ENCODE data around the gene NAA10. TPM values are rescaled to one million over a fixed set of nuclear protein-coding genes. Genes with fewer than 3 reads are reported as not detected.

Gene NAA10
- total RNA-seq, 4 donors from 2014 or later = 48.0 to 152 (median 73.8) TPM

DNA sequence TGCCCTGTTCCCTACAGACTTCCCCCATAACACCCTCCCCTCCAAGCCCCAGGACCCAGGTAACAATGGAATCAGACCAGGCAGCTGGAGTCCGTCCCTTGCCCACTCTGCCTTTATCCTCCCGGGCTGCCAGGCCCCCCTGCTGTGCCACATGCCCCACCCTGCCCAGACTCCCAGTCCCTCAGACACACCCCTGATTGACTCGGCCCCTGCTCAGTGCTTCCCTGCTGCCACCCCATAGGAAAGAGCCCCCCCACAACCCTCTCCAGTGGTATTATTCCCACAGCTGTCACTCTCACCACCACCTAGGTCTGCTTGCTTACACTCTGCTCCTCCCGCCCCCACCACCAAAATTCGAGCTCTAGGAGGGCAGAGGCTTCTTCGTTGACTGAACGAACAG lies 4.7 kb upstream of the NAA10 start:
- no peaks in the 10 kb centered on the region for H3K36me3 ChIP-seq
- H3K27ac ChIP-seq = no peak overlapping the region
- WGBS, 2 donors = 69 to 78% methylated on average over 3 to 7 of the region's 7 CpGs
- H3K9me3 ChIP-seq = no peaks in the 10 kb centered on the region
- no peak for DNase-seq (ENCODE audit: low spot score in 2 of 2)
- H3K27me3 ChIP-seq = peaks cover 0 to 14% of the 10 kb centered on the region in 2 donors
- peaks cover 0 to 28% (median 6%) of the 10 kb centered on the region in 4 donors for H3K4me1 ChIP-seq
- no peak overlapping the region for H3K4me3 ChIP-seq
- TF ChIP-seq, protein P1, sequence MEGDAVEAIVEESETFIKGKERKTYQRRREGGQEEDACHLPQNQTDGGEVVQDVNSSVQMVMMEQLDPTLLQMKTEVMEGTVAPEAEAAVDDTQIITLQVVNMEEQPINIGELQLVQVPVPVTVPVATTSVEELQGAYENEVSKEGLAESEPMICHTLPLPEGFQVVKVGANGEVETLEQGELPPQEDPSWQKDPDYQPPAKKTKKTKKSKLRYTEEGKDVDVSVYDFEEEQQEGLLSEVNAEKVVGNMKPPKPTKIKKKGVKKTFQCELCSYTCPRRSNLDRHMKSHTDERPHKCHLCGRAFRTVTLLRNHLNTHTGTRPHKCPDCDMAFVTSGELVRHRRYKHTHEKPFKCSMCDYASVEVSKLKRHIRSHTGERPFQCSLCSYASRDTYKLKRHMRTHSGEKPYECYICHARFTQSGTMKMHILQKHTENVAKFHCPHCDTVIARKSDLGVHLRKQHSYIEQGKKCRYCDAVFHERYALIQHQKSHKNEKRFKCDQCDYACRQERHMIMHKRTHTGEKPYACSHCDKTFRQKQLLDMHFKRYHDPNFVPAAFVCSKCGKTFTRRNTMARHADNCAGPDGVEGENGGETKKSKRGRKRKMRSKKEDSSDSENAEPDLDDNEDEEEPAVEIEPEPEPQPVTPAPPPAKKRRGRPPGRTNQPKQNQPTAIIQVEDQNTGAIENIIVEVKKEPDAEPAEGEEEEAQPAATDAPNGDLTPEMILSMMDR (IDR thresholded peaks at IDR 0.05) = no peak
- TF ChIP-seq EP300 (IDR thresholded peaks at IDR 0.05) (no peak), POLR2A (IDR thresholded peaks at IDR 0.05) (no peak)

DNA sequence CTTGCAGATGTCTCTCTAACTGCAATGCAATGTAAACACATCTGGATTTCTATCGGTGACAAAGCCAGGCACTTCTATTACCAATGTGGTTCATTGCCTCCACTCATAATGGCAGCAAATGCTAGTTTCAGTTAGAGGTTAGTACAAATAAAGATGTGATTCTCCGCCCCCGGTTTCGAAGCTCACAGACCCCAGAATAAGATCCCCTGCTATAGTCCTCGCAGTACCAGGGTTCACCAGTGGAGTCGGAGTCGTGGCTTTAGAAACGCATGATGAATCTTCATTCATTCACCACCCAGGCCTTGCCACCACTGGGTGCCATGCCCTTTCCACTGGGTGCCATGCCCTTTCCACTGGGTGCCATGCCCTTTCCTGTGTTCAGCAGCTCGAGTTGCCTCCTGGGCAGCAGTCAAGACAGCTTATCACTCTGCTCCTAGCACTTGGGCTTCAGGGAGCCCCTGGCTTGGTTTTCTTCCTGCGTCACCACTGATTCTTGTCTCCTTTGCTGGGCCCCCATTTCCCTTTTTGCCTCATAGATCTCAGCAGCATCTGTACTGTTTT lies 3.5 kb upstream of the NAA10 start:
- Histone ChIP-seq H3K4me3 (no peak overlapping the region), H3K27ac (no peak overlapping the region), H3K36me3 (no peaks in the 10 kb centered on the region), H3K9me3 (no peaks in the 10 kb centered on the region), H3K4me1 (peaks cover 0 to 32% (median 8%) of the 10 kb centered on the region in 4 donors), H3K27me3 (peaks cover 0 to 14% of the 10 kb centered on the region in 2 donors)
- 67 to 76% methylated on average over 9 to 10 of the region's 10 CpGs for WGBS, 2 donors
- DNase-seq (ENCODE audit: low spot score in 2 of 2) = no peak
- TF ChIP-seq EP300 (IDR thresholded peaks at IDR 0.05) = no peak
- no peak for TF ChIP-seq POLR2A (IDR thresholded peaks at IDR 0.05)
- TF ChIP-seq, protein P1 (IDR thresholded peaks at IDR 0.05) = no peak

DNA sequence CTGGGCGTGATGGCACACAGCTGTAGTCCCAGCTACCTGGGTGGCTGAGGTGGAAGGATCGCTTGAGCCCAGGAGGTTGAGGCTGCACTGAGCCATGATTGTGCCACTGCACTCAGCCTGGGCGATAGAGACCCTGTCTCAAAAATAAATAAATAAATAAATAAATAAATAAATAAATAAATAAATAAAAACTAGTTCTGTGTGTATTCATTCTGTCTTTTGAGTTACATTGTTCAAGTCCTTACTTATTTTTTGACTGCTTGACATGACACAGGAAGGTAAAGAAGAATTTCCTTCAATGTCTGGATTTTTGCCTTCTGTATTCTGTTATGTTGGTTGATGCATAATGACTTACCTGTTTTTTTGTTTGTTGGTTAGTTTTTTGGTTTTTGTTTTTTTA lies 2.2 kb upstream of the NAA10 start:
- no peak for DNase-seq (ENCODE audit: low spot score in 2 of 2)
- Histone ChIP-seq H3K9me3 (no peaks in the 10 kb centered on the region), H3K36me3 (peaks cover 0 to 6% (median 0%) of the 10 kb centered on the region in 3 donors), H3K4me1 (peaks cover 0 to 30% (median 8%) of the 10 kb centered on the region in 4 donors), H3K27ac (no peak overlapping the region), H3K4me3 (no peak overlapping the region), H3K27me3 (peaks cover 0 to 9% of the 10 kb centered on the region in 2 donors)
- WGBS, 2 donors = 88 to 91% methylated on average over 3 of the region's 3 CpGs
- TF ChIP-seq POLR2A (IDR thresholded peaks at IDR 0.05) = no peak
- TF ChIP-seq, protein P1 (IDR thresholded peaks at IDR 0.05) = no peak
- no peak for TF ChIP-seq EP300 (IDR thresholded peaks at IDR 0.05)

DNA sequence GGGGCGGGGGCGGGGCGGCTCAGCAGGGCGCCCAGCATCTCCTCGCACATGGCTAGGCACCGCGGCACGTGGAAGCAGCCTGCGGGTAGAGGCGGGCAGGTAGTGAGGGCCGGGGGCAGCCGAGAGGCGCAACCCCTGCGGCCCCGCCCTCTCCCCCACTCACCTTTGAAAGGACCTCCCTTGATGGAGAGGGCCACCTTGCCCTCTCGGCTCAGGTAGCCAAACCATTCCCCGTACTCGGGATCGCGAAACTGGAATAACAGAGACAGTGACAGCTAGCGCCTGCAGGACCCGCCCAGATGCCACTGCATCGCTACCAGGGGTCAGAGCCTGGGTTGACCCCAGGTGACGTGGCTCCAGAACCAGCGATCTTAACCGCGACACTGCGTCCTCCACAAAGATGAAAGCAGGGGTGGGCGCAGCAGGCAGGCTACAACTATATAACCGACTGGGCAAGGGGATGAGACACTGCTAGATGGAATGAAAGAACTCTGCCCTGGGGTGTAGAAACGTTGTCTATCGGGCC lies 552 bp upstream of the NAA10 start:
- Histone ChIP-seq H3K27ac (peak overlapping the region in 2 of 4 donors; percentile 67 to 68), H3K36me3 (peaks cover 0 to 23% (median 0%) of the 10 kb centered on the region in 3 donors), H3K4me1 (peaks cover 0 to 21% (median 2%) of the 10 kb centered on the region in 4 donors), H3K4me3 (peak overlapping the region; percentile 37 to 77 (median 45)), H3K9me3 (no peaks in the 10 kb centered on the region), H3K27me3 (no peaks in the 10 kb centered on the region)
- TF ChIP-seq POLR2A (IDR thresholded peaks at IDR 0.05) (no peak), EP300 (IDR thresholded peaks at IDR 0.05) (no peak)
- TF ChIP-seq, protein P1 (IDR thresholded peaks at IDR 0.05) = no peak
- no peak for DNase-seq (ENCODE audit: low spot score in 2 of 2)
- 16 to 49% methylated on average over 16 to 18 of the region's 32 CpGs for WGBS, 2 donors

DNA sequence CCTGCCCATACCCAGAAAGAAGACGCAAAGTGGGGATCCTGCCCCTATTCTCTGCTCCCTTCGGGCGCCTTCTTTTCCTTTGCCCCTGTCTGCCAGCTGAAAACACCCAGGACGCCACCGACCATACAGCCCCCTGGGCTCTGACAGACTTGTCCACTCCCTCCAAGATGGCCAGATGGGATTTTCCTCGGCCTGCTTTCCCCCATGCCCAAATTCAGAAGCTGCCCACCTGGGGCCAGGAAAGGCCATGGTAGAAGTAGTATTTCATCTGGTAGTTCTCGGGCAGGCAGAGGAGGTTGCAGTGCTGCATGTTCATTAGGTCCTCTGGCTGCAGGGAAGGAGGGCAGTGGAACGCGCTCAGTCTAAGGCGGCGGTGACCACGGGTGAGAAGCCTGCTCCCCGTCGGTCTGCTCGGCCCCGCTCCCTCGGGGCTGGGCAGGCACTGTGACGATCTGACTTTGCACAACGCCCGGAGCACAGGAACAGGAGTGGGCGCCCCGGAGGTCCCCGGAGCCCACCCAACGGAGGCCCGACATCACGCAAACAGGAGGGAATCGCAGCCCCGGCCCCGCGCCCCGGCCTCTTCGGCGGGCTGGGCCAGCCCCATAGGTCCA lies 582 bp downstream of the NAA10 start:
- Histone ChIP-seq H3K4me3 (peak overlapping the region; percentile 47 to 77 (median 57)), H3K9me3 (no peaks in the 10 kb centered on the region), H3K27ac (peak overlapping the region in 1 of 4 donors; percentile 71), H3K27me3 (no peaks in the 10 kb centered on the region), H3K4me1 (peaks cover 0 to 24% (median 2%) of the 10 kb centered on the region in 4 donors), H3K36me3 (peaks cover 0 to 28% (median 0%) of the 10 kb centered on the region in 3 donors)
- DNase-seq (ENCODE audit: low spot score in 2 of 2) = no peak
- WGBS, 2 donors = 20 to 41% methylated on average over 6 to 13 of the region's 33 CpGs
- TF ChIP-seq EP300 (IDR thresholded peaks at IDR 0.05) (no peak), POLR2A (IDR thresholded peaks at IDR 0.05) (no peak)
- TF ChIP-seq, protein P1 (IDR thresholded peaks at IDR 0.05) = no peak

Measured in tibial nerve (tissue), 4 donors.